HEK293T (cell line): ENCODE data around the gene SLC7A9.

Experiments
- CTCF ChIA-PET: fragments of 350-600 bp; formaldehyde crosslinking; extraction: SDS; loops from one replicate; lab custom pipeline; 2021; ENCODE audit warnings: antibody characterized with exemption, inconsistent platforms; lab: Yijun Ruan, JAX
- POLR2A ChIA-PET: fragments of 350-600 bp; formaldehyde crosslinking; extraction: SDS; loops from one replicate; lab custom pipeline; 2020; ENCODE audit warnings: antibody characterized with exemption, inconsistent platforms; lab: Yijun Ruan, JAX
- DNase-seq: peaks from one replicate; pipeline ENCODE4 v3.0.0; 2012; ENCODE audit warnings: mixed read lengths; ENCODE audit errors: extremely low spot score
- ARNT ChIP-seq: fragments of 450-650 bp; IDR thresholded peaks from 2 replicates; pipeline ENCODE4 v1.6.1; 2017; ENCODE audit warnings: mild to moderate bottlenecking
- BHLHE40 ChIP-seq: fragments of 450-650 bp; IDR thresholded peaks from 2 replicates; pipeline ENCODE4 v1.6.1; 2016; ENCODE audit warnings: mild to moderate bottlenecking, moderate library complexity, borderline replicate concordance
- CTBP1 ChIP-seq: fragments of 450-650 bp; IDR thresholded peaks from 2 replicates; pipeline ENCODE4 v1.6.1; 2016; ENCODE audit warnings: borderline replicate concordance
- ELF4 ChIP-seq: fragments of 450-650 bp; IDR thresholded peaks from 2 replicates; pipeline ENCODE4 v1.6.1; 2017; ENCODE audit warnings: antibody characterized with exemption
- FOXA1 ChIP-seq: fragments of 450-650 bp; IDR thresholded peaks from 2 replicates; pipeline ENCODE4 v1.6.1; 2016; ENCODE audit warnings: mild to moderate bottlenecking
- FOXK2 ChIP-seq: fragments of 450-650 bp; IDR thresholded peaks from 2 replicates; pipeline ENCODE4 v1.6.1; 2016; ENCODE audit warnings: mild to moderate bottlenecking
- FOXM1 ChIP-seq: fragments of 450-650 bp; IDR thresholded peaks from 2 replicates; pipeline ENCODE4 v1.6.1; 2017; ENCODE audit warnings: mild to moderate bottlenecking, borderline replicate concordance
- HDGF ChIP-seq: fragments of 450-650 bp; IDR thresholded peaks from 2 replicates; pipeline ENCODE4 v1.6.1; 2017; ENCODE audit warnings: antibody characterized with exemption, borderline replicate concordance
- L3MBTL2 ChIP-seq: fragments of 450-650 bp; conservative IDR thresholded peaks from 2 replicates; pipeline ENCODE4 v1.6.1; 2016; ENCODE audit warnings: mild to moderate bottlenecking
- LEF1 ChIP-seq: fragments of 450-650 bp; IDR thresholded peaks from 2 replicates; pipeline ENCODE4 v1.6.1; 2017; ENCODE audit warnings: mild to moderate bottlenecking, borderline replicate concordance
- NFRKB ChIP-seq: fragments of 450-650 bp; IDR thresholded peaks from 2 replicates; pipeline ENCODE4 v1.6.1; 2016; ENCODE audit warnings: mild to moderate bottlenecking, moderate library complexity
- SP1 ChIP-seq: fragments of 450-650 bp; IDR thresholded peaks from 2 replicates; pipeline ENCODE4 v1.6.1; 2017
- SUZ12 ChIP-seq: fragments of 450-650 bp; IDR thresholded peaks from 2 replicates; pipeline ENCODE4 v1.6.1; 2016; ENCODE audit warnings: mild to moderate bottlenecking
- TARDBP ChIP-seq: fragments of 450-650 bp; IDR thresholded peaks from 2 replicates; pipeline ENCODE4 v1.6.1; 2016
- ZNF384 ChIP-seq: fragments of 450-650 bp; IDR thresholded peaks from 2 replicates; pipeline ENCODE4 v1.6.1; 2016
- TF ChIP-seq, protein P1 (sequence below): fragments of 450-650 bp; IDR thresholded peaks from 2 replicates; pipeline ENCODE4 v1.6.1; 2016

Gene SLC7A9

DNA sequence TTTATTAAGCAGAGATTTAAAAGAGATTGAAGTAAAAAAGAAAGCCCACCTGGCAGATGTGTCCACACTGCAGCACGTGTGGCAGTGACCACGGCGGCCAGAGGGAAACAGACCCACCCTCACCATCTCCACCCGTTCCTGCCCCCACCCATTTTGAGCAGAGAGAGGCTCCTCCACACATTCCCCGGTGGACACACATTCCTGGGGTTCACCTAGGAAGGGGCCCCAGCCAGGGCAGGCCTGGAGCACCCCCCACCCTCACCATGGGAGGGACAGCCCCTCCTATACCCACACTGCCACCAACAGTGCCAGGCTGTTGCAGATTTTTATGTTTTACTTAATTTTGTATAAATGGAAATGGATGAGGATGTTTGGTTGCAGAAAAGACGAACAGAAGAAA lies 54.9 kb downstream of the SLC7A9 start:
- CTCF ChIA-PET: no interaction called here
- no peak for TF ChIP-seq FOXA1
- no peak for TF ChIP-seq LEF1
- no peak for DNase-seq
- POLR2A ChIA-PET: interaction anchor here (0.5 kb wide), 1 partner anchor 47 kb away, joined by 3 read pairs; no protein-coding TSS in a partner anchor

DNA sequence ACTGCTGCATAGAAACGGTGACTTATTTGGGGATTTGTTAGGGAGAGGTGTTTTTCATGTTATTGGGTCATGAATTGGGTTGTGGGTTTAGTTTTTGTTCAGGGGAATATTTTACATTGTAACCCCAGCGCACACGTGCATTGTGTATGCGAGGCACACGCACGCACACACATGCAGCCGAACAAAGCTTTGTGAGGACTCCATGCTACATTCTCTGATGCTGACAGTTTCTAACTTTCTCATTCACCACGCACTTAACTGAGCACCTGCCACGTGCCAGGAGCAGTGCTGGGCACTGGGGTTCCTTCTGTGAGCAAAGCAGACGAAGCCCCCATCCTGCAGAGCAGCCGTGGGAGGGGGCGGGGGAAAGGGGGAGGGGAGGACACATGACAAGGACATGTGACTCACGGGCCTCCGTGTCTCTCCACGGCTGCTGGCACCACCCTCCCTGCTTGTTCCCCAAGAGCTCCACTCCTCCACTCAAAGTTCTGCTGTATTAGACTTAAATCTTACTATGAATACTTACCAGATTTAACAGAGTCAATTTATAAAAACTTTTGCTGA lies 55.6 kb downstream of the SLC7A9 start:
- no peak for DNase-seq
- ChIA-PET POLR2A (interaction anchor here (0.5 kb wide), 1 partner anchor 47 kb away, joined by 3 read pairs; no protein-coding TSS in a partner anchor), CTCF (no interaction called here)
- TF ChIP-seq FOXA1 (no peak), FOXK2 (no peak), SUZ12 (no peak), ARNT (no peak), ELF4 (no peak), CTBP1 (no peak), HDGF (no peak), LEF1 (no peak), L3MBTL2 (no peak), FOXM1 (no peak), TARDBP (no peak)
- TF ChIP-seq, protein P1, sequence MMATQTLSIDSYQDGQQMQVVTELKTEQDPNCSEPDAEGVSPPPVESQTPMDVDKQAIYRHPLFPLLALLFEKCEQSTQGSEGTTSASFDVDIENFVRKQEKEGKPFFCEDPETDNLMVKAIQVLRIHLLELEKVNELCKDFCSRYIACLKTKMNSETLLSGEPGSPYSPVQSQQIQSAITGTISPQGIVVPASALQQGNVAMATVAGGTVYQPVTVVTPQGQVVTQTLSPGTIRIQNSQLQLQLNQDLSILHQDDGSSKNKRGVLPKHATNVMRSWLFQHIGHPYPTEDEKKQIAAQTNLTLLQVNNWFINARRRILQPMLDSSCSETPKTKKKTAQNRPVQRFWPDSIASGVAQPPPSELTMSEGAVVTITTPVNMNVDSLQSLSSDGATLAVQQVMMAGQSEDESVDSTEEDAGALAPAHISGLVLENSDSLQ: no peak

DNA sequence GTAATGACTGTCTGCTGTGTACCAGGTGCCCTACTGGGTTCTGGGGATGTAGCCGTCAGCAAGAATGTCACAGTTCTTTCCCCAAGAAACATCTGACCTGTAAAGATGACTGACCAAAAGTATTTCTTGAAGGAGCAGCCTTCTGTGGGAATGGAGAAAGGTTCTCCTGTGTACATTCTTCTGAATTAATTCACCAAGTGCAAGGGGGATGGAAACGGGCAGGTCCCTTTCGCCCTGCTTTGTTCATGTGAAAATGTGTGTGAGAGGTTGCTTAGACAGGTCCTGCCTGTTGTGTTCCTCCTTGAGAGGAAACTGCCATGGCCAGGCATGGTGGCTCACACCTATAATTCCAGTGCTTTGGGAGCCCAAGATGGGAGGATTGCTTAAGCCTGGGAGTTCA lies 57.0 kb downstream of the SLC7A9 start:
- no peak for TF ChIP-seq FOXM1
- TF ChIP-seq LEF1: no peak
- no peak for TF ChIP-seq SUZ12
- no peak for TF ChIP-seq NFRKB
- TF ChIP-seq FOXA1: no peak
- TF ChIP-seq, protein P1: no peak
- TF ChIP-seq TARDBP: no peak
- no peak for TF ChIP-seq FOXK2
- TF ChIP-seq ZNF384: no peak
- no peak for TF ChIP-seq ARNT
- no peak for TF ChIP-seq ELF4
- TF ChIP-seq BHLHE40: no peak
- TF ChIP-seq HDGF: no peak
- TF ChIP-seq SP1: no peak
- no peak for DNase-seq
- ChIA-PET CTCF (no interaction called here), POLR2A (no interaction called here)

DNA sequence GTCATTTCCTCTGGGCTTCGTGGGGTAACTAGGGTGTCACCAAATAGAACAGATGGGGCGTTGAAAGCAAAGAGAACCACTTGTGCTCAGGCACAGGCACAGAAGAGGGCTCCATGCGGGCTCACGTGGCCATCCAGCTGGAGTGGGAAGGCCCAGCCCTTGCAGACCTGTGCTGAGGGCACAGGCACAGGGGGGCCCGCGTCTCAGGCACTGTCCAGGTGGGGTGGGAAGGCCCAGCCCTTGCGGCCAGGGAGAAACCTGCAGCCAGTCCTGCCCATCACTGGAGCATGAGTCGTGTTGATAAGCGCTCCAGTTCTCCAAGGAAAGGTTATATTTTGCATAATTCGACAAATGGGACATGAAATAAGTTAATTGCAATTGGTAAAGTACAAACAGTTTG lies 57.5 kb downstream of the SLC7A9 start:
- ChIA-PET CTCF (no interaction called here), POLR2A (no interaction called here)
- no peak for TF ChIP-seq L3MBTL2
- TF ChIP-seq FOXK2: no peak
- TF ChIP-seq NFRKB: no peak
- TF ChIP-seq ARNT: no peak
- TF ChIP-seq LEF1: no peak
- TF ChIP-seq SP1: no peak
- no peak for TF ChIP-seq FOXM1
- no peak for TF ChIP-seq ZNF384
- TF ChIP-seq TARDBP: no peak
- TF ChIP-seq, protein P1: no peak
- no peak for TF ChIP-seq ELF4
- TF ChIP-seq CTBP1: no peak
- TF ChIP-seq SUZ12: no peak
- TF ChIP-seq BHLHE40: no peak
- no peak for DNase-seq

DNA sequence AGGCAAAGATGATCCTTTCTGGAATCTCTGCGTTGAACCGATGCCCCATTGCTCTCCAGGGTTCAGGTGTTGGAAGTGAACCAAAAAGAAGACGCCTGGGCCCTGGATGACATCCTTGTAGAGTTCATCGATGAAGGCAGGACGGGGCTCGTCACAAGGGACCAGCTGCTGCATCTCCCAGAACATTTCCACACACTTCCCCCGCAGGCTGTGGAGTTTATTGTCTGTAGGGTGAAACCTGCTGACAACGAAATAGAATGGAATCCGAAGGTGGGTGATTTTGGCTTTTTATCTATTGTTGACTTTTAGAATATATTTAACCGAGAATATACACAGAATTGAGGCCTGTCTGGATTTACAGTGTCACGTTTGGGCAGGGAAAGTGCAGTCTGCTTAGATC lies 58.4 kb downstream of the SLC7A9 start:
- ChIA-PET CTCF (no interaction called here), POLR2A (no interaction called here)
- TF ChIP-seq ELF4: no peak
- TF ChIP-seq HDGF: no peak
- no peak for DNase-seq

DNA sequence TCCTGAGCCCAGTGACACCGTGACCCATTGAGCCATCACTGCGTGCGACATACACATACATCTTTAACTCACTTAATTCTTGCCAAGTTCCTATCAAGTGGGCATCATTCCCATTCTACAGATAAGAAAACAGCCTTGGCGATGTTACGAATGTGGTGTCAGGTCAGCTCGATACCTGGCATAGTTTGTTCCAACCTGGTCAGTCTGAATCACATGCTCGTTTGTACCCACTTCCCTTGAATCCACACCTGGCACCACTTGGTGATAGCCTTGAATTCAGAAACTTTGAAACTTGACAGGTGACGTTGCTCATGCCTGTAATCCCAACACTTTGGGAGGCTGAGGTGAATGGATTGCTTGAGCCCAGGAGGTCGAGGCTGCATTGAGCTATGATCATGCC lies 59.1 kb downstream of the SLC7A9 start:
- DNase-seq: no peak
- ChIA-PET CTCF (no interaction called here), POLR2A (no interaction called here)
- TF ChIP-seq L3MBTL2 (no peak), FOXK2 (no peak), CTBP1 (no peak), NFRKB (no peak), SUZ12 (no peak), ARNT (no peak), SP1 (no peak), FOXM1 (no peak), TARDBP (no peak), ELF4 (no peak), BHLHE40 (no peak), HDGF (no peak), FOXA1 (no peak)
- TF ChIP-seq, protein P1: no peak
